HL-60 (cell line): ENCODE results near the gene ME2.

ENCODE experiments used
- DNase-seq, 2 experiments: peaks; one replicate each; pipeline ENCODE4 v3.0.0-alpha.2; 2010 to 2020; ENCODE audit warnings: low read depth in 1 of 2, low spot score in 1 of 2
- H3K27ac ChIP-seq: fragments of 250-450 bp; sonication (Bioruptor Pico); replicated peaks from 2 replicates; pipeline ENCODE4 v1.5.1; 2020; ENCODE audit warnings: mild to moderate bottlenecking, moderate library complexity
- H3K27me3 ChIP-seq: fragments of 250-450 bp; sonication (Bioruptor Pico); 2 replicates; pipeline ENCODE4 v1.5.1; 2021; ENCODE audit warnings: mild to moderate bottlenecking, moderate library complexity; ENCODE audit not compliant: insufficient read depth, poor library complexity, severe bottlenecking
- H3K4me3 ChIP-seq: replicated peaks from 2 replicates; pipeline ENCODE4 v1.5.1; 2011; ENCODE audit warnings: mild to moderate bottlenecking, control low read depth, low read length; ENCODE audit not compliant: insufficient read depth
- GABPA ChIP-seq: IDR thresholded peaks from 2 replicates; pipeline ENCODE4 v1.6.1; 2012; ENCODE audit warnings: low read depth
- POLR2AphosphoS5 ChIP-seq: IDR thresholded peaks from 2 replicates; pipeline ENCODE4 v1.6.1; 2012; ENCODE audit warnings: low read depth
- SPI1 ChIP-seq: IDR thresholded peaks from 2 replicates; pipeline ENCODE4 v1.6.1; 2012; ENCODE audit warnings: low read depth, mild to moderate bottlenecking, borderline replicate concordance
- TF ChIP-seq, protein P1 (sequence below): IDR thresholded peaks from one replicate; pipeline ENCODE4 v1.5.1; 2011; ENCODE audit warnings: low read length, control low read depth, inconsistent platforms; ENCODE audit not compliant: insufficient read depth
- TF ChIP-seq, protein P2 (sequence below): IDR thresholded peaks from 2 replicates; pipeline ENCODE4 v1.6.1; 2012; ENCODE audit warnings: low read depth; ENCODE audit not compliant: insufficient replicate concordance

The ME2 gene

DNA sequence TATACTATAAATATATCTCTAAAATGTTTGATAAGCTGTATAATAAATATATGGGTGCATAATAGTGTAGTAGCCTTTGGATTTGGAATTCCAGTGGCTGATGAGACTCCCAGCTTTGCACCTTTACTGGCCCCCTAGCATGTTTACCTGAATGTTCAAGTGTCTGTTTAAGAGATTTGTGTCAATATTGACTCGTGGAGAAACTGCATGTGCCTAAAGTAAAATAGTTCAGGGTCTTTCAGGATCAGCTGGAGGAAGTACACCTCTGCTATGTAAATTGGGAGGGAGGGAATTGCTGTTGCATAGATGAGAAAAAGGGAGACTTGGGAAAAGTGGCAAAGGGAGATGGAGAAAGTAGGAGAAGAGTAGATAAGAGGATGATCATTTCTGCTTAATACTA is 23.9 kb downstream of the ME2 start:
- no peak for TF ChIP-seq SPI1
- TF ChIP-seq, protein P1, sequence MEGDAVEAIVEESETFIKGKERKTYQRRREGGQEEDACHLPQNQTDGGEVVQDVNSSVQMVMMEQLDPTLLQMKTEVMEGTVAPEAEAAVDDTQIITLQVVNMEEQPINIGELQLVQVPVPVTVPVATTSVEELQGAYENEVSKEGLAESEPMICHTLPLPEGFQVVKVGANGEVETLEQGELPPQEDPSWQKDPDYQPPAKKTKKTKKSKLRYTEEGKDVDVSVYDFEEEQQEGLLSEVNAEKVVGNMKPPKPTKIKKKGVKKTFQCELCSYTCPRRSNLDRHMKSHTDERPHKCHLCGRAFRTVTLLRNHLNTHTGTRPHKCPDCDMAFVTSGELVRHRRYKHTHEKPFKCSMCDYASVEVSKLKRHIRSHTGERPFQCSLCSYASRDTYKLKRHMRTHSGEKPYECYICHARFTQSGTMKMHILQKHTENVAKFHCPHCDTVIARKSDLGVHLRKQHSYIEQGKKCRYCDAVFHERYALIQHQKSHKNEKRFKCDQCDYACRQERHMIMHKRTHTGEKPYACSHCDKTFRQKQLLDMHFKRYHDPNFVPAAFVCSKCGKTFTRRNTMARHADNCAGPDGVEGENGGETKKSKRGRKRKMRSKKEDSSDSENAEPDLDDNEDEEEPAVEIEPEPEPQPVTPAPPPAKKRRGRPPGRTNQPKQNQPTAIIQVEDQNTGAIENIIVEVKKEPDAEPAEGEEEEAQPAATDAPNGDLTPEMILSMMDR = no peak
- TF ChIP-seq, protein P2, sequence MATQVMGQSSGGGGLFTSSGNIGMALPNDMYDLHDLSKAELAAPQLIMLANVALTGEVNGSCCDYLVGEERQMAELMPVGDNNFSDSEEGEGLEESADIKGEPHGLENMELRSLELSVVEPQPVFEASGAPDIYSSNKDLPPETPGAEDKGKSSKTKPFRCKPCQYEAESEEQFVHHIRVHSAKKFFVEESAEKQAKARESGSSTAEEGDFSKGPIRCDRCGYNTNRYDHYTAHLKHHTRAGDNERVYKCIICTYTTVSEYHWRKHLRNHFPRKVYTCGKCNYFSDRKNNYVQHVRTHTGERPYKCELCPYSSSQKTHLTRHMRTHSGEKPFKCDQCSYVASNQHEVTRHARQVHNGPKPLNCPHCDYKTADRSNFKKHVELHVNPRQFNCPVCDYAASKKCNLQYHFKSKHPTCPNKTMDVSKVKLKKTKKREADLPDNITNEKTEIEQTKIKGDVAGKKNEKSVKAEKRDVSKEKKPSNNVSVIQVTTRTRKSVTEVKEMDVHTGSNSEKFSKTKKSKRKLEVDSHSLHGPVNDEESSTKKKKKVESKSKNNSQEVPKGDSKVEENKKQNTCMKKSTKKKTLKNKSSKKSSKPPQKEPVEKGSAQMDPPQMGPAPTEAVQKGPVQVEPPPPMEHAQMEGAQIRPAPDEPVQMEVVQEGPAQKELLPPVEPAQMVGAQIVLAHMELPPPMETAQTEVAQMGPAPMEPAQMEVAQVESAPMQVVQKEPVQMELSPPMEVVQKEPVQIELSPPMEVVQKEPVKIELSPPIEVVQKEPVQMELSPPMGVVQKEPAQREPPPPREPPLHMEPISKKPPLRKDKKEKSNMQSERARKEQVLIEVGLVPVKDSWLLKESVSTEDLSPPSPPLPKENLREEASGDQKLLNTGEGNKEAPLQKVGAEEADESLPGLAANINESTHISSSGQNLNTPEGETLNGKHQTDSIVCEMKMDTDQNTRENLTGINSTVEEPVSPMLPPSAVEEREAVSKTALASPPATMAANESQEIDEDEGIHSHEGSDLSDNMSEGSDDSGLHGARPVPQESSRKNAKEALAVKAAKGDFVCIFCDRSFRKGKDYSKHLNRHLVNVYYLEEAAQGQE = no peak
- no peak for TF ChIP-seq POLR2AphosphoS5
- no peak for TF ChIP-seq GABPA
- Histone ChIP-seq H3K27me3 (no peaks in the 10 kb centered on the region), H3K4me3 (no peak overlapping the region), H3K27ac (no peak overlapping the region)
- DNase-seq = no peak

DNA sequence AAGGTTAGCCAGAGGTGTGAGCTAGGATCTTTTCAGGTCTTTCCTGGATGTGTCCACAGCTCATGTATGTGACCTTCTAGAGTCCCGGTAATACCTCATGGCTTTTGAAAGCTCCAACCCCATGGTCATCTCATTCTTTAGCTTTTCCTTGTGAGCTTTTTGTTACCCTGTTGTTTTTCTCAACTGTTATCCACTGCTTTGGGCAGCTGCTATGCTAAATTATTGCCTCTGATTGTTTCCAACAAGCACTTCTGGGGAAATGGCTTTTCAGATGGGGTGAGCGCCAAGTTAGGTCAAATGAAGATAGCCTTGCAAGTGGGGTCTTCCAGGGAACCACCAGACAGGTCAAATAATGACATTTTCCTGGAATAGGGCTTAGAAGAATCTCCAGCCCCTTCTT is 27.9 kb downstream of the ME2 start:
- Histone ChIP-seq H3K27me3 (no peaks in the 10 kb centered on the region), H3K27ac (no peak overlapping the region), H3K4me3 (no peak overlapping the region)
- DNase-seq = no peak
- TF ChIP-seq GABPA (no peak), POLR2AphosphoS5 (no peak), SPI1 (no peak)
- TF ChIP-seq, protein P1 = no peak

DNA sequence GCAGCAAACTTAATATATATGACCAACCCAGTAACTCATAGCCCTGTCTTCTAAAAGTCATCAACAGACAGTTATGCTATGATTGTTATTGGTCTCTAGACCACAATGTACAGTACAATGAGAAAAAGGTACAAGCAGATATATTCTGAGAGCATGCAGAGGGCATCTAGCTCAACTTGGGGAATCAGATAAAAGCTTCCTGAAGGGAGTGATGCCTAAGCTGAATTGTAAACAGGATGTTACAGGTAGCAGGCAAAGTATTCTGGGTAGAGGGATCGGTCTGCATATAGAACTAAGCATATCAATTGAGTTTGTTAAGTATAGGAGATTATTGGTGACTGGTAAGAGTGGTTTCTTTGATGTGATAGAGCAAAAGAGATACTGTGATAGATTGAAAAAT is 30.3 kb downstream of the ME2 start:
- no peak for DNase-seq
- no peak for TF ChIP-seq GABPA
- TF ChIP-seq SPI1 = no peak
- TF ChIP-seq, protein P2 = no peak
- TF ChIP-seq, protein P1 = no peak
- TF ChIP-seq POLR2AphosphoS5 = no peak
- Histone ChIP-seq H3K27me3 (no peaks in the 10 kb centered on the region), H3K4me3 (no peak overlapping the region), H3K27ac (no peak overlapping the region)

DNA sequence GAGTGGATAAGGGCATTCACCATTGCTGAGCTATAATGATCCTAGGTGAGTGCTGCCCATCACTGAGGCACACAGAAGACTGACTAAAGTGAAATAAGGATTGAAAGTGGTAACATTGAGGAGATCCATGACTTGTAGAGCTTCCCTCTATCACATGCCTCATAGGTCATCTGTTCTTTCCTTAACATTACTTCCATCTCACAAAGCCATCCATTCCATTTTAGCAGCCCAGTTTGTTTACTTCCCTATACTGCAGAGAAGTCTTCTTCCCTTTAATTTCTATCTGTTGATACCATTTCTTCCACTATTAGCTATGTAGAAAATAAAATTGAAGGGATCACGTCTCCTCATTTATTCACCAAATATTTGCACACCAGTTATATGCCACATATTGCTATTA is 32.1 kb downstream of the ME2 start:
- Histone ChIP-seq H3K27me3 (no peaks in the 10 kb centered on the region), H3K27ac (no peak overlapping the region), H3K4me3 (no peak overlapping the region)
- TF ChIP-seq, protein P1 = no peak
- TF ChIP-seq GABPA (no peak), POLR2AphosphoS5 (no peak), SPI1 (no peak)
- TF ChIP-seq, protein P2 = no peak
- DNase-seq = no peak
